ENCODE results near the gene SRSF7. TPM values are rescaled to one million over a fixed set of nuclear protein-coding genes. Genes with fewer than 3 reads are reported as not detected.
"Not testable (repeated sequence)": the region's sequence is repeated elsewhere in the genome, so short reads cannot be mapped to it uniquely, and the experiment has no call there.

SRSF7 gene
- total and polyA plus RNA-seq, 10 donors = 94.9 to 214 (median 151) TPM

DNA sequence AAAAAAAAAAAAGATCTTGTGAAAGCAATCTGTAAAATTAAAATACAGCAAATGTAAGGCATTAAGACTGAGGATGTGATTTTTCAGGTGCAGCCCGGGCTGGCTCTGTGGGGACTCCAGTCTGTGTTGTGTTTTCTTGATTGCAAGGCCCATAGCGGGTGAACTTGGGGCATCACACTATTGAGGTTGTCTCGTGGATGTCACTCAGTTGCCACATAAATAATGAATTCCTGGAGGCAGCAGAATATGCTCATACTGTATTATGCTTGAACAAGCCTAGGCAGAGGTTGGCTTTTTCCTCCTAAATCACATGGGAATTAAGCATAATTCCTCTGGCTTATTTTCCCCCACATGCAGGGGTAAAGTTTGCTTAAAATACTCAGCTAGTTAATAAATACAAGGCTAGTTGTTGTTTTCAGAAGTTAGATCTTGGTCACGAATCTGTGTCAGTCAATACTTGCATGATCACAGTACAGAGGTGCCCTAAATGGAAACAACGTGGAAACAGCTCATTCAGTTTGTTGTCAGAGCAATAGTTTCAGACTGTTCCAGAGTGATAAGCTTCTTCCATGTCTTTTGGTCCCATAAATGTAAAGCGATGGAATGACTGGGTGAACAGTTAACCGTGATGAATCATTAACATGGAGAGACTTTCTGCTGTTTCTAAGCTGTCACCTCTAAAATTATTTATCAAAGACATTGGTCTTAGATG is 43.2 kb upstream of the SRSF7 start:
- 85 to 95% (median 90%) methylated on average over 7 of the region's 7 CpGs for WGBS, 5 donors
- Histone ChIP-seq H3K4me3 (no peak overlapping the region), H3K27me3 (replicated peaks in 1 of 7) (no peaks in the 10 kb centered on the region), H3K9me3 (no peaks in the 10 kb centered on the region), H3K4me1 (peaks cover 0 to 4% (median 0%) of the 10 kb centered on the region in 6 donors), H3K27ac (no peak overlapping the region), H3K36me3 (peaks cover 0 to 22% (median 1%) of the 10 kb centered on the region in 6 donors)
- DNase-seq = no peak
- TF ChIP-seq POLR2AphosphoS5 (IDR thresholded peaks at IDR 0.05) (no peak), POLR2A (IDR thresholded peaks at IDR 0.05) (no peak)
- TF ChIP-seq, protein P1, sequence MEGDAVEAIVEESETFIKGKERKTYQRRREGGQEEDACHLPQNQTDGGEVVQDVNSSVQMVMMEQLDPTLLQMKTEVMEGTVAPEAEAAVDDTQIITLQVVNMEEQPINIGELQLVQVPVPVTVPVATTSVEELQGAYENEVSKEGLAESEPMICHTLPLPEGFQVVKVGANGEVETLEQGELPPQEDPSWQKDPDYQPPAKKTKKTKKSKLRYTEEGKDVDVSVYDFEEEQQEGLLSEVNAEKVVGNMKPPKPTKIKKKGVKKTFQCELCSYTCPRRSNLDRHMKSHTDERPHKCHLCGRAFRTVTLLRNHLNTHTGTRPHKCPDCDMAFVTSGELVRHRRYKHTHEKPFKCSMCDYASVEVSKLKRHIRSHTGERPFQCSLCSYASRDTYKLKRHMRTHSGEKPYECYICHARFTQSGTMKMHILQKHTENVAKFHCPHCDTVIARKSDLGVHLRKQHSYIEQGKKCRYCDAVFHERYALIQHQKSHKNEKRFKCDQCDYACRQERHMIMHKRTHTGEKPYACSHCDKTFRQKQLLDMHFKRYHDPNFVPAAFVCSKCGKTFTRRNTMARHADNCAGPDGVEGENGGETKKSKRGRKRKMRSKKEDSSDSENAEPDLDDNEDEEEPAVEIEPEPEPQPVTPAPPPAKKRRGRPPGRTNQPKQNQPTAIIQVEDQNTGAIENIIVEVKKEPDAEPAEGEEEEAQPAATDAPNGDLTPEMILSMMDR (IDR thresholded peaks at IDR 0.05 in 8 of 11, conservative IDR thresholded peaks at IDR 0.05 in 3 of 11) = no peak
- intact Hi-C loops (cut with DNase I; ENCODE audit: low total_unique reads) = no loop called here

DNA sequence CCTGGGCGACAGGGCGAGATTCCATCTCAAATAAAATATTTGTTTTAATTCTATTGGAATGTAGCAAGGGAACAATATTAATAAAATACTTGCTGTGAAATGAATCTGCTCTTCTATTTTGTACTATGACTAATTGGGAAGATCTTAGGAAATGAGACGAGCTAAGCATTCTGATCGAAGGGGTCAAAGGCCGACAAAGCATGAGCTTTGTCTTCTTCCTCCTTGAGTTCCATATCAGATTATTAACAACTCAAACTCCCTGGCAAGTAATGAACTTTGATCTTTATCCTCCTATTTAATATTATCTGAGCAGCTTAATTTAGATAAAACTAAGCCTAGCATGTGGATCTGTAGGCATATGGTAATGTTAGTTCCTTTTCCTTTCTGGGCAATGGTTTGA is 42.4 kb upstream of the SRSF7 start:
- 84 to 97% (median 90%) methylated on average over 5 of the region's 5 CpGs for WGBS, 5 donors
- Histone ChIP-seq H3K36me3 (peaks cover 0 to 16% (median 1%) of the 10 kb centered on the region in 6 donors), H3K27ac (no peak overlapping the region), H3K27me3 (replicated peaks in 1 of 7) (no peaks in the 10 kb centered on the region), H3K9me3 (no peaks in the 10 kb centered on the region), H3K4me3 (no peak overlapping the region), H3K4me1 (peaks cover 0 to 4% (median 0%) of the 10 kb centered on the region in 6 donors)
- intact Hi-C loops (cut with DNase I; ENCODE audit: low total_unique reads) = no loop called here
- no peak for DNase-seq
- TF ChIP-seq POLR2AphosphoS5 (IDR thresholded peaks at IDR 0.05) (no peak), POLR2A (IDR thresholded peaks at IDR 0.05) (no peak)
- TF ChIP-seq, protein P1 (IDR thresholded peaks at IDR 0.05 in 8 of 11, conservative IDR thresholded peaks at IDR 0.05 in 3 of 11) = no peak

DNA sequence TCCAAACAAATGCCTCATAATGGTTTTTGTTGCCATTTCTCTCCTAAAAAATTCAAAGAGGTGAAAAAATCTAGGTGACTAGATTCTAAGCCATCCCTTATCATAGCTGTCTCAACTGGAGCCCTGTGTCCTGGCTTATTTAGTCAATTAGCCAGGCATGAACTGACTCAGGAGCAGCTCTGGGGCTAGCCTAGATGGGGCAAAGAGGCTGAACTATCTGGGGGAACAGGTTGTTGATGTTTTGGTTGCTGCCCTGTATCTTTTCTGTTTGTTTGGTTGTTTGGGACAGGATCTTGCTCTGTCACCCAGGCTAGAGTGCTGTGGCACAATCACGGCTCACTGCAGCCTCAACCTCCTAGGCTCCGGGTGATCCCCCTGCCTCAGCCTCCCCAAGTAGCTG is 41.6 kb upstream of the SRSF7 start:
- H3K9me3 ChIP-seq = no peaks in the 10 kb centered on the region
- no peak overlapping the region for H3K4me3 ChIP-seq
- DNase-seq = no peak
- 39 to 50% (median 50%) methylated on average over 2 of the region's 2 CpGs for WGBS, 5 donors
- peaks cover 0 to 4% (median 0%) of the 10 kb centered on the region in 6 donors for H3K4me1 ChIP-seq
- intact Hi-C loops (cut with DNase I; ENCODE audit: low total_unique reads) = no loop called here
- TF ChIP-seq POLR2AphosphoS5 (IDR thresholded peaks at IDR 0.05) = no peak
- no peak for TF ChIP-seq POLR2A (IDR thresholded peaks at IDR 0.05)
- TF ChIP-seq, protein P1 (IDR thresholded peaks at IDR 0.05 in 8 of 11, conservative IDR thresholded peaks at IDR 0.05 in 3 of 11) = no peak
- no peak overlapping the region for H3K27ac ChIP-seq
- peaks cover 0 to 8% (median 0%) of the 10 kb centered on the region in 6 donors for H3K36me3 ChIP-seq
- H3K27me3 ChIP-seq (replicated peaks in 1 of 7) = no peaks in the 10 kb centered on the region

DNA sequence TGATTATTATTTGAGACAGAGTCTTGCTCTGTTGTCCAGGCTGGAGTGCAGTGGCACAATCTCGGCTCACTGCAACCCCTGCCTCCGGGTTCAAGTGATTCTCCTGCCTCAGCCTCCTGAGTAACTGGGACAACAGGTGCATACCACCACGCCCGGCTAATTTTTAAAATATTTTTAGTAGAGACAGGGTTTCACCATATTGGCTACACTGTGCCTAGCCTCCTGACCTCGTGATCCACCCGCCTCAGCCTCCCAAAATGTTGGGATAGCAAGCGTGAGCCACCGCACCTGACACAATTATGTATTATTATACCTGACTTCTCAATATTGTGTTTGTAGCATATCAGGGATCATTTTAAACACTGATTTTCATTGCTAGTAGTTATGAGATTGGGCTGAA is 41.2 kb upstream of the SRSF7 start:
- WGBS, 5 donors = 92 to 96% (median 93%) methylated on average over 8 of the region's 8 CpGs
- H3K4me3 ChIP-seq = not testable (repeated sequence)

More for the DNA sequence above, 41.2 kb upstream of the SRSF7 start:
- H3K36me3 ChIP-seq; H3K4me1 ChIP-seq; H3K27ac ChIP-seq; H3K27me3 ChIP-seq (replicated peaks in 1 of 7); H3K9me3 ChIP-seq; intact Hi-C loops (cut with DNase I; ENCODE audit: low total_unique reads); DNase-seq: not testable (repeated sequence)

Measured in spleen (tissue), 11 donors.